ENCODE measurements around the gene FAM200A. TPM values are rescaled to one million over a fixed set of nuclear protein-coding genes. Genes with fewer than 3 reads are reported as not detected.

The FAM200A gene
- total RNA-seq, 1 experiment from 2014 or later: 4.7 TPM

DNA sequence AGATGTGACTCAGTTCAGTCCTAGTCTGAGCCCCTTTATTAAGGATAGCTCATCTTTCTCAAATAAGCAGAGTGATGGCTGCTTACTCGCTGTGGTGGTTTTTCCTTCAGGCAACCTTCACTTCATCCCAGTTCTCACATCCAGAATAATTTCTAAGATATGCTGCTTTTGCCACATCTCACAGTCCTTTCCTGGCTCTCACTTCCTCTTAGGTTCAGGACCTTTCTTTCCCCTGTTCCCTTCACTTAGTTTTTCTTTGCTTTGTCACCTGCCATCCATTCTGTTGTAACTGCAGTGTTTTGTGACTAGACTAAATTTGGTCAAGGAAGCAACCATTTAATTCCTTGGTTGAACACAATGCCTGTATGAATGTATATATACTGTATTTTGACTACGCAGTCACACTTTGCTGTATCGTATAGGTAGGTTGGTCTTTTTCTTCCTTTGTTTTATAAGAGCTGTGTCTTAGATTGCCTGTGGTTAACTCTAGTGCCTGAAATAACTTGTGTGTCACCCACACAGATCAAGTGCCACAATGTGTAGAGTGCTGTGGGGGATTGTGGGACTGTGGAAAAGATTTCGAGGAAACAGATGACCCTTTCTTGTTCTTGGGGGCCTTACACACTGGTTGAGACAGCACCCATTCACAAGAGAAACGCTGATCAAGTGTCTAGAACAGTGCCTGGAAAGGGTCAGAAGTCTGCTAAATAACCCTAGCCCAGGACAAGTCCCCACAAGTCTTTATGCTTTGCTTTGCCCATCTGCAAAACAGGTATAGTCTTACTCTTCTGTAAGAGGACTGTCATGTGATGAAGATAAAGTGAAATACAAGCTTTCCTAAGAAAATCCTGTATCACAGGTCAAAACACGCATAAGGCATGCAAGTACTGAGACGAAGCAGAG lies 9.2 kb upstream of the FAM200A start:
- Histone ChIP-seq H3K27ac (ENCODE audit: low read depth, low read length) (no peak overlapping the region), H2AFZ (ENCODE audit: low read depth, low read length, poor library complexity, severe bottlenecking) (no peak overlapping the region), H3K4me2 (ENCODE audit: low read length) (peak overlapping the region; percentile 79; the same call in 1 of the 2 replicates), H3K79me2 (ENCODE audit: insufficient read depth, low read length) (peaks cover 82% of the 10 kb centered on the region), H3K27me3 (ENCODE audit: insufficient read depth, low read length) (no peaks in the 10 kb centered on the region), H4K20me1 (ENCODE audit: insufficient read depth) (no peaks in the 10 kb centered on the region; the same call in 1 of the 2 replicates), H3K9me3 (ENCODE audit: control insufficient read depth in 1 of 2, insufficient read depth in 1 of 2, low read depth in 1 of 2, low read length in 2 of 2) (no peaks in the 10 kb centered on the region), H3K4me3 (replicated peaks in 1 of 2; ENCODE audit: low read depth in 1 of 2, low read length in 2 of 2) (no peak overlapping the region), H3K9ac (ENCODE audit: low read length) (peak overlapping the region; percentile 17), H3K36me3 (ENCODE audit: control insufficient read depth in 1 of 2, insufficient read depth in 2 of 2, low read length in 2 of 2) (peaks cover 26 to 45% of the 10 kb centered on the region in 2 experiments), H3K9me2 (ENCODE audit: insufficient read depth) (no peaks in the 10 kb centered on the region), H3K4me1 (ENCODE audit: control insufficient read depth in 1 of 2, insufficient read depth in 2 of 2, low read length in 2 of 2) (peaks cover 37 to 61% of the 10 kb centered on the region in 2 experiments)
- intact Hi-C loops (cut with micrococcal nuclease): no loop called here
- ChIA-PET CTCF (interaction anchor here (1.3 kb wide), 1 partner anchor 36 kb away, joined by 3 read pairs; no protein-coding TSS in a partner anchor), POLR2A (no interaction called here), RAD21 (ENCODE audit: low non-redundant PET in 1 of 2, low total read pairs in 2 of 2, uncharacterized antibody in 2 of 2, unreplicated experiment in 2 of 2) (no interaction called here)
- no peak for ATAC-seq
- TF ChIP-seq ELF1 (IDR thresholded peaks at IDR 0.05; ENCODE audit: borderline replicate concordance, low read depth) (no peak), ATF3 (IDR thresholded peaks at IDR 0.05) (no peak), JUND (IDR thresholded peaks at IDR 0.05) (no peak), ZNF274 (IDR thresholded peaks at IDR 0.05; ENCODE audit: low read depth, low read length) (no peak), ZFX (IDR thresholded peaks at IDR 0.05) (no peak), FOSL1 (IDR thresholded peaks at IDR 0.05; ENCODE audit: low read depth) (no peak), RAD21 (IDR thresholded peaks at IDR 0.05; ENCODE audit: low read depth) (no peak)
- TF ChIP-seq, protein P1, sequence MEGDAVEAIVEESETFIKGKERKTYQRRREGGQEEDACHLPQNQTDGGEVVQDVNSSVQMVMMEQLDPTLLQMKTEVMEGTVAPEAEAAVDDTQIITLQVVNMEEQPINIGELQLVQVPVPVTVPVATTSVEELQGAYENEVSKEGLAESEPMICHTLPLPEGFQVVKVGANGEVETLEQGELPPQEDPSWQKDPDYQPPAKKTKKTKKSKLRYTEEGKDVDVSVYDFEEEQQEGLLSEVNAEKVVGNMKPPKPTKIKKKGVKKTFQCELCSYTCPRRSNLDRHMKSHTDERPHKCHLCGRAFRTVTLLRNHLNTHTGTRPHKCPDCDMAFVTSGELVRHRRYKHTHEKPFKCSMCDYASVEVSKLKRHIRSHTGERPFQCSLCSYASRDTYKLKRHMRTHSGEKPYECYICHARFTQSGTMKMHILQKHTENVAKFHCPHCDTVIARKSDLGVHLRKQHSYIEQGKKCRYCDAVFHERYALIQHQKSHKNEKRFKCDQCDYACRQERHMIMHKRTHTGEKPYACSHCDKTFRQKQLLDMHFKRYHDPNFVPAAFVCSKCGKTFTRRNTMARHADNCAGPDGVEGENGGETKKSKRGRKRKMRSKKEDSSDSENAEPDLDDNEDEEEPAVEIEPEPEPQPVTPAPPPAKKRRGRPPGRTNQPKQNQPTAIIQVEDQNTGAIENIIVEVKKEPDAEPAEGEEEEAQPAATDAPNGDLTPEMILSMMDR (IDR thresholded peaks at IDR 0.05 in 2 of 3, conservative IDR thresholded peaks at IDR 0.05 in 1 of 3; ENCODE audit: borderline replicate concordance in 1 of 3, insufficient read depth in 1 of 3, low read depth in 2 of 3, low read length in 2 of 3): no peak
- TF ChIP-seq, protein P2, sequence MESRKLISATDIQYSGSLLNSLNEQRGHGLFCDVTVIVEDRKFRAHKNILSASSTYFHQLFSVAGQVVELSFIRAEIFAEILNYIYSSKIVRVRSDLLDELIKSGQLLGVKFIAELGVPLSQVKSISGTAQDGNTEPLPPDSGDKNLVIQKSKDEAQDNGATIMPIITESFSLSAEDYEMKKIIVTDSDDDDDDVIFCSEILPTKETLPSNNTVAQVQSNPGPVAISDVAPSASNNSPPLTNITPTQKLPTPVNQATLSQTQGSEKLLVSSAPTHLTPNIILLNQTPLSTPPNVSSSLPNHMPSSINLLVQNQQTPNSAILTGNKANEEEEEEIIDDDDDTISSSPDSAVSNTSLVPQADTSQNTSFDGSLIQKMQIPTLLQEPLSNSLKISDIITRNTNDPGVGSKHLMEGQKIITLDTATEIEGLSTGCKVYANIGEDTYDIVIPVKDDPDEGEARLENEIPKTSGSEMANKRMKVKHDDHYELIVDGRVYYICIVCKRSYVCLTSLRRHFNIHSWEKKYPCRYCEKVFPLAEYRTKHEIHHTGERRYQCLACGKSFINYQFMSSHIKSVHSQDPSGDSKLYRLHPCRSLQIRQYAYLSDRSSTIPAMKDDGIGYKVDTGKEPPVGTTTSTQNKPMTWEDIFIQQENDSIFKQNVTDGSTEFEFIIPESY (IDR thresholded peaks at IDR 0.05; ENCODE audit: extremely low read depth, insufficient replicate concordance, low read length): no peak
- DNase-seq (ENCODE audit: low read depth, low spot score): no peak
- BruUV-seq (replicated peaks): no TSS peak

Data from HCT116 (cell line).